Measurements from ENCODE around the gene VPS37D.
"Not testable (repeated sequence)": the region's sequence is repeated elsewhere in the genome, so short reads cannot be mapped to it uniquely, and the experiment has no call there.

Gene VPS37D

GRCh38 chr7:73720443-73720842 lies 52.8 kb downstream of the VPS37D start:
- H3K9me3 ChIP-seq (ENCODE audit: control insufficient read depth, insufficient read depth, low read depth, low read length); H3K4me3 ChIP-seq (ENCODE audit: low read depth, low read length); POLR2A ChIA-PET; H3K36me3 ChIP-seq (ENCODE audit: control insufficient read depth in 2 of 2, insufficient read depth in 1 of 2, low read length in 2 of 2); H3K27ac ChIP-seq (ENCODE audit: extremely low read depth, low read depth, low read length): not testable (repeated sequence)
- peaks cover 18% of the 10 kb centered on the region for H3K4me1 ChIP-seq (ENCODE audit: control insufficient read depth, insufficient read depth, low read length)
- CTCF ChIA-PET, result interaction anchor here (0.6 to 1.6 kb wide), 6 partner anchors 10 to 259 kb away, joined by 3 to 6 read pairs (median 4); partner anchors contain the start of gene VPS37D

GRCh38 chr7:73721377-73721817 lies 53.8 kb downstream of the VPS37D start:
- POLR2A ChIA-PET, result interaction anchor here (0.6 kb wide), 1 partner anchor 45 kb away, joined by 3 read pairs; no protein-coding TSS in a partner anchor
- Histone ChIP-seq H3K4me3 (ENCODE audit: low read depth, low read length) (no peak overlapping the region), H3K36me3 (ENCODE audit: control insufficient read depth in 2 of 2, insufficient read depth in 1 of 2, low read length in 2 of 2) (no peaks in the 10 kb centered on the region), H3K27ac (ENCODE audit: extremely low read depth, low read depth, low read length) (no peak overlapping the region), H3K9me3 (ENCODE audit: control insufficient read depth, insufficient read depth, low read depth, low read length) (no peaks in the 10 kb centered on the region), H3K4me1 (ENCODE audit: control insufficient read depth, insufficient read depth, low read length) (peaks cover 11% of the 10 kb centered on the region)
- CTCF ChIA-PET, result interaction anchor here (1.0 to 1.4 kb wide), 3 partner anchors 13 to 115 kb away, joined by 3 to 4 read pairs (median 4); no protein-coding TSS in a partner anchor
- TF ChIP-seq EGR2 (tag by site-specific recombination; IDR thresholded peaks at IDR 0.05; ENCODE audit: low read depth) (peak; percentile 34; the same call in 1 of the 2 replicates), ZNF341 (tag by site-specific recombination; IDR thresholded peaks at IDR 0.05; ENCODE audit: low read depth) (peak; percentile 77), REPIN1 (tag by site-specific recombination; IDR thresholded peaks at IDR 0.05; ENCODE audit: low read depth) (no peak), ZNF26 (tag by site-specific recombination; IDR thresholded peaks at IDR 0.05) (no peak), ZFHX2 (tag by site-specific recombination; conservative IDR thresholded peaks at IDR 0.05) (peak; percentile 50), KLF16 (tag by site-specific recombination; IDR thresholded peaks at IDR 0.05) (no peak), ZNF645 (tag by site-specific recombination; IDR thresholded peaks at IDR 0.05) (no peak), PRDM2 (tag by site-specific recombination; IDR thresholded peaks at IDR 0.05; ENCODE audit: borderline replicate concordance) (no peak)

Measured in HEK293 (cell line).